Liver (tissue), 9 donors: ENCODE data around the gene SPATA22. TPM values are rescaled to one million over a fixed set of nuclear protein-coding genes. Genes with fewer than 3 reads are reported as not detected.
"Not testable (repeated sequence)": the region's sequence is repeated elsewhere in the genome, so short reads cannot be mapped to it uniquely, and the experiment has no call there.

Source experiments
- DNase-seq: peaks from one replicate; pipeline ENCODE4 v3.0.0-alpha.2; 2017; ENCODE audit warnings: low spot score
- H3K27ac ChIP-seq, 2 donors: one replicate each; pipeline ENCODE4 v1.7.0; 2013; ENCODE audit warnings: inconsistent platforms in 2 of 2, low read length in 2 of 2, control low read depth in 1 of 2, low read depth in 1 of 2, mild to moderate bottlenecking in 1 of 2
- H3K27me3 ChIP-seq, 4 donors: one replicate each; pipeline versions ENCODE4 v1.6.1 to v1.7.0; 2013; ENCODE audit warnings: low read length in 3 of 4, inconsistent platforms in 1 of 4, mild to moderate bottlenecking in 1 of 4, moderate library complexity in 1 of 4; ENCODE audit not compliant: control insufficient read depth in 4 of 4, insufficient read depth in 4 of 4
- H3K36me3 ChIP-seq, 4 donors: one replicate each; pipeline versions ENCODE4 v1.6.1 to v1.7.0; 2013; ENCODE audit warnings: low read length in 3 of 4, mild to moderate bottlenecking in 3 of 4, low read depth in 1 of 4, moderate library complexity in 1 of 4; ENCODE audit not compliant: control insufficient read depth in 4 of 4, insufficient read depth in 3 of 4
- H3K4me1 ChIP-seq, 4 donors: one replicate each; pipeline versions ENCODE4 v1.6.1 to v1.7.0; 2013; ENCODE audit warnings: low read length in 3 of 4, mild to moderate bottlenecking in 3 of 4, moderate library complexity in 1 of 4; ENCODE audit not compliant: control insufficient read depth in 4 of 4, insufficient read depth in 4 of 4
- H3K4me3 ChIP-seq, 3 donors: one replicate each; pipeline versions ENCODE4 v1.6.1 to v1.7.0; 2013; ENCODE audit warnings: low read length in 3 of 3, control low read depth in 1 of 3, low read depth in 1 of 3, mild to moderate bottlenecking in 1 of 3
- H3K9ac ChIP-seq, 2 donors: one replicate each; pipeline ENCODE4 v1.7.0; 2013; ENCODE audit warnings: low read length in 2 of 2, mild to moderate bottlenecking in 2 of 2, moderate library complexity in 2 of 2, control low read depth in 1 of 2, low read depth in 1 of 2
- H3K9me3 ChIP-seq, 4 donors: one replicate each; pipeline versions ENCODE4 v1.6.1 to v1.7.0; 2013; ENCODE audit warnings: low read length in 3 of 4; ENCODE audit not compliant: control insufficient read depth in 4 of 4
- EGR1 ChIP-seq, 2 donors: IDR thresholded peaks; 2 replicates each; pipeline ENCODE4 v1.6.1; 2016 to 2018; ENCODE audit warnings: antibody characterized with exemption in 2 of 2, low read depth in 2 of 2
- FOXA2 ChIP-seq: IDR thresholded peaks from 2 replicates; pipeline ENCODE4 v1.6.1; 2016; ENCODE audit warnings: antibody characterized with exemption
- GABPA ChIP-seq, 2 donors: IDR thresholded peaks in 1 of 2; conservative IDR thresholded peaks in 1 of 2; 2 replicates each; pipeline ENCODE4 v1.6.1; 2016; ENCODE audit warnings: antibody characterized with exemption in 2 of 2, mild to moderate bottlenecking in 1 of 2, moderate library complexity in 1 of 2
- HNF4A ChIP-seq, 2 donors: conservative IDR thresholded peaks; 2 replicates each; pipeline ENCODE4 v1.6.1; 2016; ENCODE audit warnings: antibody characterized with exemption in 2 of 2, mild to moderate bottlenecking in 2 of 2
- HNF4G ChIP-seq: IDR thresholded peaks from 2 replicates; pipeline ENCODE4 v1.6.1; 2016; ENCODE audit warnings: antibody characterized with exemption
- JUND ChIP-seq, 2 donors: IDR thresholded peaks; 2 replicates each; pipeline ENCODE4 v1.6.1; 2016; ENCODE audit warnings: antibody characterized with exemption in 2 of 2
- NR2F2 ChIP-seq: IDR thresholded peaks from 2 replicates; pipeline ENCODE4 v1.6.1; 2016; ENCODE audit warnings: antibody characterized with exemption
- RAD21 ChIP-seq, 2 donors: IDR thresholded peaks; 2 replicates each; pipeline ENCODE4 v1.6.1; 2016; ENCODE audit warnings: antibody characterized with exemption in 2 of 2, mild to moderate bottlenecking in 2 of 2
- RXRA ChIP-seq, 2 donors: IDR thresholded peaks; 2 replicates each; pipeline ENCODE4 v1.6.1; 2017 to 2018; ENCODE audit warnings: antibody characterized with exemption in 2 of 2, mild to moderate bottlenecking in 1 of 2
- SP1 ChIP-seq: IDR thresholded peaks from 2 replicates; pipeline ENCODE4 v1.6.1; 2018; ENCODE audit warnings: antibody characterized with exemption, mild to moderate bottlenecking
- TAF1 ChIP-seq: conservative IDR thresholded peaks from 2 replicates; pipeline ENCODE4 v1.6.1; 2016; ENCODE audit warnings: antibody characterized with exemption, mild to moderate bottlenecking
- YY1 ChIP-seq: IDR thresholded peaks from 2 replicates; pipeline ENCODE4 v1.6.1; 2016; ENCODE audit warnings: antibody characterized with exemption, mild to moderate bottlenecking
- WGBS: extraction: QIAGEN DNeasy Blood & Tissue Kit; methylation state at CpG from one replicate; pipeline ENCODE4 v1.1.7; 2013; 5-methylcytosine and 5-hydroxymethylcytosine counted together
- polyA plus RNA-seq, 2 donors: library from polyadenylated mRNA; stranded (reverse) in 1 of 2; unstranded in 1 of 2; fragments of 200-250 nt in 1 of 2; fragments of >200 nt in 1 of 2; fragmentation: Nextera tagmentation in 1 of 2; extraction: Ambion mirVana in 1 of 2; gene quantifications; one replicate each; pipeline versions ENCODE4 v1.2.1 to v1.2.3, GENCODE V29; 2013 to 2015
- total RNA-seq, 2 donors: library from RNA; depleted of rRNA; stranded (reverse); fragments of >200 nt; gene quantifications; one replicate each; pipeline ENCODE4 v1.2.3, GENCODE V29; 2014
- TF ChIP-seq, protein P1 (sequence below): IDR thresholded peaks from 2 replicates; pipeline ENCODE4 v1.6.1; 2016; ENCODE audit warnings: antibody characterized with exemption, mild to moderate bottlenecking
- TF ChIP-seq, protein P2 (sequence below): IDR thresholded peaks from 2 replicates; pipeline ENCODE4 v1.6.1; 2016; ENCODE audit warnings: antibody characterized with exemption
- TF ChIP-seq, protein P3 (sequence below): fragments of 150-350 bp; IDR thresholded peaks from 2 replicates; pipeline ENCODE4 v1.5.1; 2017; ENCODE audit warnings: improper control_type of control experiment, low read depth, low read length; ENCODE audit not compliant: missing input control
- TF ChIP-seq, protein P4 (sequence below): IDR thresholded peaks from 2 replicates; pipeline ENCODE4 v1.6.1; 2016; ENCODE audit warnings: antibody characterized with exemption
- TF ChIP-seq, protein P5 (sequence below): IDR thresholded peaks from 2 replicates; pipeline ENCODE4 v1.6.1; 2016; ENCODE audit warnings: antibody characterized with exemption
- donor health status: healthy.
- donor health status: healthy.
- donor health status: healthy.
- donor health status: healthy.
- donor health status: healthy.

Gene SPATA22
- total and polyA plus RNA-seq, 4 donors = 0.19 to 0.89 (median 0.42) TPM; not detected in 1

DNA sequence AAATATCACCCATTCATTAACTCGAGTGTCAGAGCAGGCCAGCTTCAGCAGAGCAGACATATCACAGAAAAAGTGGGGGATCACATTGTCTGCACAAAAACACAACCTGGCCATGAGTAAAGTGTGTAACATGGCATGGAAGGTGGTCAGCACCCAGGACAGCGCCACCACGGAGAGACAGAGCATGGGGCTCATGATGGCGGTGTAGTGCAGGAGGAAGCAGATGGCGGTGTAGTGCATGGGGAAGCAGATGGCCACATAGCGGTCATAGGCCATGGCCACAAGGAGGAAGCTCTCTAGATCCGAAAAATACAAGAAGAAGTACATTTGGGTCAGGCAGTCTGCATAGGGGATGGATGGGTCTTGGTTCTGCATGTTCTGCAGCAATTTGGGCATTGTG lies 38.4 kb downstream of the SPATA22 start:
- H3K36me3 ChIP-seq, H3K9ac ChIP-seq, H3K4me3 ChIP-seq, H3K4me1 ChIP-seq, H3K27ac ChIP-seq, H3K27me3 ChIP-seq, DNase-seq, H3K9me3 ChIP-seq: not testable (repeated sequence)
- TF ChIP-seq, protein P1, sequence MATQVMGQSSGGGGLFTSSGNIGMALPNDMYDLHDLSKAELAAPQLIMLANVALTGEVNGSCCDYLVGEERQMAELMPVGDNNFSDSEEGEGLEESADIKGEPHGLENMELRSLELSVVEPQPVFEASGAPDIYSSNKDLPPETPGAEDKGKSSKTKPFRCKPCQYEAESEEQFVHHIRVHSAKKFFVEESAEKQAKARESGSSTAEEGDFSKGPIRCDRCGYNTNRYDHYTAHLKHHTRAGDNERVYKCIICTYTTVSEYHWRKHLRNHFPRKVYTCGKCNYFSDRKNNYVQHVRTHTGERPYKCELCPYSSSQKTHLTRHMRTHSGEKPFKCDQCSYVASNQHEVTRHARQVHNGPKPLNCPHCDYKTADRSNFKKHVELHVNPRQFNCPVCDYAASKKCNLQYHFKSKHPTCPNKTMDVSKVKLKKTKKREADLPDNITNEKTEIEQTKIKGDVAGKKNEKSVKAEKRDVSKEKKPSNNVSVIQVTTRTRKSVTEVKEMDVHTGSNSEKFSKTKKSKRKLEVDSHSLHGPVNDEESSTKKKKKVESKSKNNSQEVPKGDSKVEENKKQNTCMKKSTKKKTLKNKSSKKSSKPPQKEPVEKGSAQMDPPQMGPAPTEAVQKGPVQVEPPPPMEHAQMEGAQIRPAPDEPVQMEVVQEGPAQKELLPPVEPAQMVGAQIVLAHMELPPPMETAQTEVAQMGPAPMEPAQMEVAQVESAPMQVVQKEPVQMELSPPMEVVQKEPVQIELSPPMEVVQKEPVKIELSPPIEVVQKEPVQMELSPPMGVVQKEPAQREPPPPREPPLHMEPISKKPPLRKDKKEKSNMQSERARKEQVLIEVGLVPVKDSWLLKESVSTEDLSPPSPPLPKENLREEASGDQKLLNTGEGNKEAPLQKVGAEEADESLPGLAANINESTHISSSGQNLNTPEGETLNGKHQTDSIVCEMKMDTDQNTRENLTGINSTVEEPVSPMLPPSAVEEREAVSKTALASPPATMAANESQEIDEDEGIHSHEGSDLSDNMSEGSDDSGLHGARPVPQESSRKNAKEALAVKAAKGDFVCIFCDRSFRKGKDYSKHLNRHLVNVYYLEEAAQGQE = peak; percentile 92
- 37% methylated on average over 7 of the region's 7 CpGs for WGBS

DNA sequence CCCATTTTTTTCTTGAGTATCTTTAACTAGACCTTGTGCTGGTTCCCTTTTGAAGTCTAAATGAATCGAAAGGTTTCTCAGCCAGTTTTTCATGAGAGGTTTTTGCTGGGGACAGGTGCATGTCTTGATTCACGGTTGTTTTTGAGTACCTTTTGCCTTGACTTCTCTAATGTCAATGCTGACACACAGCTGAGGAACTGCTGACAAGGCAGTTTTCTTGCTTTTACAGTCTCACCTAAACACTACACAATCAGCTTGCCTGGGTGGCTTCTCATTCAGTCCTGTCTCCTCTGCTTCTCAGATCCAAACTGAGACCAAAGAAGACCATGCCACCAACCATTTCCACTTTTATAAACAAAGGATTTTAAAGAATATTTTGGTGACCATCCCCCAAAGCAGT lies 53.4 kb downstream of the SPATA22 start:
- H3K27ac ChIP-seq = no peak overlapping the region
- WGBS = 30% methylated on average over 2 of the region's 2 CpGs
- TF ChIP-seq HNF4A (conservative IDR thresholded peaks at IDR 0.05) (no peak), RXRA (IDR thresholded peaks at IDR 0.05) (no peak), JUND (IDR thresholded peaks at IDR 0.05) (no peak), EGR1 (IDR thresholded peaks at IDR 0.05; ENCODE audit: low read depth in 2 of 2) (no peak), YY1 (no peak), GABPA (IDR thresholded peaks at IDR 0.05 in 1 of 2, conservative IDR thresholded peaks at IDR 0.05 in 1 of 2) (no peak), HNF4G (no peak), TAF1 (no peak), RAD21 (IDR thresholded peaks at IDR 0.05) (no peak), FOXA2 (no peak), SP1 (no peak), NR2F2 (no peak)
- TF ChIP-seq, protein P2, sequence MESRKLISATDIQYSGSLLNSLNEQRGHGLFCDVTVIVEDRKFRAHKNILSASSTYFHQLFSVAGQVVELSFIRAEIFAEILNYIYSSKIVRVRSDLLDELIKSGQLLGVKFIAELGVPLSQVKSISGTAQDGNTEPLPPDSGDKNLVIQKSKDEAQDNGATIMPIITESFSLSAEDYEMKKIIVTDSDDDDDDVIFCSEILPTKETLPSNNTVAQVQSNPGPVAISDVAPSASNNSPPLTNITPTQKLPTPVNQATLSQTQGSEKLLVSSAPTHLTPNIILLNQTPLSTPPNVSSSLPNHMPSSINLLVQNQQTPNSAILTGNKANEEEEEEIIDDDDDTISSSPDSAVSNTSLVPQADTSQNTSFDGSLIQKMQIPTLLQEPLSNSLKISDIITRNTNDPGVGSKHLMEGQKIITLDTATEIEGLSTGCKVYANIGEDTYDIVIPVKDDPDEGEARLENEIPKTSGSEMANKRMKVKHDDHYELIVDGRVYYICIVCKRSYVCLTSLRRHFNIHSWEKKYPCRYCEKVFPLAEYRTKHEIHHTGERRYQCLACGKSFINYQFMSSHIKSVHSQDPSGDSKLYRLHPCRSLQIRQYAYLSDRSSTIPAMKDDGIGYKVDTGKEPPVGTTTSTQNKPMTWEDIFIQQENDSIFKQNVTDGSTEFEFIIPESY = no peak
- TF ChIP-seq, protein P1 = no peak
- TF ChIP-seq, protein P3, sequence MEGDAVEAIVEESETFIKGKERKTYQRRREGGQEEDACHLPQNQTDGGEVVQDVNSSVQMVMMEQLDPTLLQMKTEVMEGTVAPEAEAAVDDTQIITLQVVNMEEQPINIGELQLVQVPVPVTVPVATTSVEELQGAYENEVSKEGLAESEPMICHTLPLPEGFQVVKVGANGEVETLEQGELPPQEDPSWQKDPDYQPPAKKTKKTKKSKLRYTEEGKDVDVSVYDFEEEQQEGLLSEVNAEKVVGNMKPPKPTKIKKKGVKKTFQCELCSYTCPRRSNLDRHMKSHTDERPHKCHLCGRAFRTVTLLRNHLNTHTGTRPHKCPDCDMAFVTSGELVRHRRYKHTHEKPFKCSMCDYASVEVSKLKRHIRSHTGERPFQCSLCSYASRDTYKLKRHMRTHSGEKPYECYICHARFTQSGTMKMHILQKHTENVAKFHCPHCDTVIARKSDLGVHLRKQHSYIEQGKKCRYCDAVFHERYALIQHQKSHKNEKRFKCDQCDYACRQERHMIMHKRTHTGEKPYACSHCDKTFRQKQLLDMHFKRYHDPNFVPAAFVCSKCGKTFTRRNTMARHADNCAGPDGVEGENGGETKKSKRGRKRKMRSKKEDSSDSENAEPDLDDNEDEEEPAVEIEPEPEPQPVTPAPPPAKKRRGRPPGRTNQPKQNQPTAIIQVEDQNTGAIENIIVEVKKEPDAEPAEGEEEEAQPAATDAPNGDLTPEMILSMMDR = no peak
- TF ChIP-seq, protein P4, sequence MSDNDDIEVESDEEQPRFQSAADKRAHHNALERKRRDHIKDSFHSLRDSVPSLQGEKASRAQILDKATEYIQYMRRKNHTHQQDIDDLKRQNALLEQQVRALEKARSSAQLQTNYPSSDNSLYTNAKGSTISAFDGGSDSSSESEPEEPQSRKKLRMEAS = no peak
- TF ChIP-seq, protein P5, sequence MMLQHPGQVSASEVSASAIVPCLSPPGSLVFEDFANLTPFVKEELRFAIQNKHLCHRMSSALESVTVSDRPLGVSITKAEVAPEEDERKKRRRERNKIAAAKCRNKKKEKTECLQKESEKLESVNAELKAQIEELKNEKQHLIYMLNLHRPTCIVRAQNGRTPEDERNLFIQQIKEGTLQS = no peak
- no peaks in the 10 kb centered on the region for H3K4me1 ChIP-seq
- no peaks in the 10 kb centered on the region for H3K9me3 ChIP-seq
- no peak overlapping the region for H3K9ac ChIP-seq
- no peak for DNase-seq
- H3K27me3 ChIP-seq = no peaks in the 10 kb centered on the region
- no peak overlapping the region for H3K4me3 ChIP-seq
- no peaks in the 10 kb centered on the region for H3K36me3 ChIP-seq
